ENCODE data around the gene GNPDA1. TPM values are rescaled to one million over a fixed set of nuclear protein-coding genes. Genes with fewer than 3 reads are reported as not detected.
A peak's percentile ranks its signal among the peaks of the same experiment; 100 is the strongest.

The GNPDA1 gene
- polyA plus RNA-seq, 1 of the 3 experiments (the other 2 are of a cell fraction): 23.9 TPM

DNA sequence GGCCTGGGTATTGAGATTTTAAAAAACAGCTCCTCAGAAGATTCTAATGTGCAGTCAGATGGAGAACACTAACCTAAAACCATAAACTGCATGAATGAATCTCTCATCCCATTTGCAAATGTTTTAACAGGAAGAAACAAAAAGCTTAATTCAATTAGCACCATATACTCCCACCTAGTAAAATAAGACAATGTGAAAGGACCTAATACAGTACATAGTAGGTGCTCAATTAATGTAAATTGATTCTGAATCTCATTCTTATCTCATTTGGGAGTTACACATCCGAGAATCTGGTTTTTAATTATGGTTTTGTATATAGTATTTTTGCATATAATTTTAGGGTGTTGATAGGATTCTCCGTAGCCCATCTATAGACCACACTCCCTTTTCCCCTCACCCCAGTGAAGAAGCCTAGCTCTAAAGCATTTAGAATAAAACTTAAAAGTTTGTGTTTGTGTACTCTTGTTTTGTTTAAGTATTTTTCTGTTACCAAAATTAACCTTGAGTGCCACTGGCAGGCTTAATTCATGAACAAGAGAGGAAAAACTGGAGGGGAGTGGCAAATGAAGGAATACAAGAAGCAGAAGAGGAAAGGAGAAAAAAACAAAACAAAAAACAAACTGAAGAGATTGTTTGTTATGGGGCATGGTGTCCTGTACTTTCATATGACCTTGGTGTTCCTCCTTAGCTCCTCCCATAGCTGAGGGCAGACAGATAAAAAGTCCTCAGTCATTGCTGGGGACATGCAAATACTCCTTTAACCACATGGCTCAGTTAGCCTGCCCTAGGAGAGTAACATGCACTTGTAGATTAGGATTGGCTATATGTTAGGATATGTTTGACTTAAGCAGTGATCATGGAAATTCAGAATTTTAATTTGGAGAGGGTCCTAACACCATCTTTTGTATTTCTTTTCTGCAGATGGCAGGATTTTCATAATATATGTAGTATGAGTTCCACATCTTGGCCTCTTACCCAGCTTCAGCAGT, 42.8 kb downstream of the GNPDA1 start:
- peak overlapping the region; percentile 83 for H3K4me2 ChIP-seq
- POLR2A ChIA-PET: interaction anchor here (0.9 to 1.7 kb wide), 4 partner anchors 9 to 289 kb away, joined by 3 to 5 read pairs (median 5); partner anchors contain the start of gene ARAP3
- no peaks in the 10 kb centered on the region for H3K9me3 ChIP-seq
- peak overlapping the region; percentile 93 for H3K9ac ChIP-seq
- H3K4me3 ChIP-seq (ENCODE audit: low read depth in 2 of 2, low read length in 1 of 2): peak overlapping the region; percentile 81 to 85
- CTCF ChIA-PET: interaction anchor here (0.7 to 7.8 kb wide), 27 partner anchors 8 to 636 kb away, joined by 3 to 99 read pairs (median 6); partner anchors contain the start of genes DIAPH1, PCDH1 and PCDH12
- no peak for DNase-seq
- peaks cover 9 to 13% of the 10 kb centered on the region in 2 experiments; a peak in 3 of 4 replicates for H3K4me1 ChIP-seq (ENCODE audit: control insufficient read depth in 1 of 2, insufficient read depth in 2 of 2, low read depth in 1 of 2, low read length in 1 of 2)
- peak overlapping the region; percentile 84 to 90 for H3K27ac ChIP-seq (ENCODE audit: low read depth in 2 of 2, low read length in 1 of 2)
- peaks cover 20 to 30% of the 10 kb centered on the region in 2 experiments for H3K36me3 ChIP-seq (replicated peaks in 1 of 2; ENCODE audit: control insufficient read depth in 1 of 2, insufficient read depth in 2 of 2, low read length in 1 of 2)
- H3K27me3 ChIP-seq (ENCODE audit: insufficient read depth): no peaks in the 10 kb centered on the region
- H3K79me2 ChIP-seq (ENCODE audit: insufficient read depth): peaks cover 55% of the 10 kb centered on the region
- 52% methylated on average over 2 of the region's 2 CpGs for WGBS (ENCODE audit: low lambda C conversion rate)
- TF ChIP-seq GABPA (IDR thresholded peaks at IDR 0.05; ENCODE audit: low read depth): no peak
- H4K20me1 ChIP-seq (ENCODE audit: insufficient read depth): no peaks in the 10 kb centered on the region
- H3F3A ChIP-seq (replicated peaks; ENCODE audit: insufficient read depth): peaks cover 21% of the 10 kb centered on the region
- H3K9me2 ChIP-seq: no peaks in the 10 kb centered on the region
- H2AFZ ChIP-seq (ENCODE audit: low read depth): peak overlapping the region; percentile 70

DNA sequence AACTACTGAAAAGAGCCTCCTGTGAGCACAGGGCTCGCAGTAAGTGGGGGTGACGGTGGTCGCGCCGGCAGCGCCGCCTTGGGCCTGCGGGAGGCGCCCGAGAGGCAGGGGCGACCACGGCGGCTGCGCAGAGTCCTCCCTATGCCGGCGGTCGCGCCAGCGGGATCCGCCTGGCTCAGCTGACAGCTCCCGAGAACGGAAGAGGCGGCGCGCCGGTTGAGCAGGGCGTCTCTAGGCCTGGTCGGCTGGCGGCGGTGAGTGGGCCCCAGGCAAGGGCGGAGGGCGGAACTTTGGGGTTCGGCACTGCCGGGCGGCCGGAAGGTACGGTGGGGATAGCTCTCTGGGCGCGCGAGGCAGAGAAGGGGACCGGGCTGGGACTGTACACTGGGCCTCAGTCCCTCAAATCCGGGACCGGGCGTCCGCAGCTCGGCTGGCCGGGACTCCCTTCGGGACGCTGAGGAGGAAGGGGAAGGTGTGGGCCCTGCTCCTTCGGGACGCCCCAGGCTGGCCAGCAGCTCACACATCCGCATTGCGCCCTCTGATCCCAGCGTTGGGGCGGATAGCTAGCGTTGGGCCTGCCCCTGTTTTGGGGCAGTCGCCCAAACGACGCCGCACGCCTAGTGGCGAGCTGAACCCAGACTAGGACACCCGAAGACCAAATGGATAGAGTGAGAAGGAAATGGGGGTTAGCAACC, 43.8 kb downstream of the GNPDA1 start, which contains the start of gene RNF14:
Gene RNF14 (plus strand): TSS at position 192 of the 695 bp plus-strand sequence. CDS start 4,484 bp downstream, outside the sequence.
- Histone ChIP-seq H3K9ac (peak within 1 kb of the TSS; percentile 93), H3K4me1 (ENCODE audit: control insufficient read depth in 1 of 2, insufficient read depth in 2 of 2, low read depth in 1 of 2, low read length in 1 of 2) (peaks cover 7 to 13% of the 10 kb centered on the region in 2 experiments; a peak in 3 of 4 replicates), H3K36me3 (replicated peaks in 1 of 2; ENCODE audit: control insufficient read depth in 1 of 2, insufficient read depth in 2 of 2, low read length in 1 of 2) (peaks cover 10 to 21% of the 10 kb centered on the region in 2 experiments), H3K4me2 (peak within 1 kb of the TSS; percentile 83), H3K9me3 (no peaks in the 10 kb centered on the region), H3K27me3 (ENCODE audit: insufficient read depth) (no peaks in the 10 kb centered on the region), H3F3A (replicated peaks; ENCODE audit: insufficient read depth) (peaks cover 16% of the 10 kb centered on the region), H4K20me1 (ENCODE audit: insufficient read depth) (no peaks in the 10 kb centered on the region), H3K79me2 (ENCODE audit: insufficient read depth) (peaks cover 45% of the 10 kb centered on the region), H3K4me3 (ENCODE audit: low read depth in 2 of 2, low read length in 1 of 2) (peak within 1 kb of the TSS; percentile 81 to 85), H3K27ac (ENCODE audit: low read depth in 2 of 2, low read length in 1 of 2) (peak within 1 kb of the TSS; percentile 84 to 90), H2AFZ (ENCODE audit: low read depth) (peak within 1 kb of the TSS; percentile 98), H3K9me2 (no peaks in the 10 kb centered on the region)
- ChIA-PET CTCF (interaction anchor here (0.7 to 7.8 kb wide), 45 partner anchors 9 to 637 kb away, joined by 3 to 99 read pairs (median 4); partner anchors contain the start of genes ARAP3, DIAPH1, FCHSD1 and PCDH1), POLR2A (interaction anchor here (0.6 to 1.7 kb wide), 7 partner anchors 8 to 288 kb away, joined by 3 to 7 read pairs (median 5); partner anchors contain the start of genes ARAP3 and GNPDA1)
- 0% methylated on average over 11 of the region's 63 CpGs for WGBS (ENCODE audit: low lambda C conversion rate)
- DNase-seq: peak; percentile 97
- TF ChIP-seq CHD2 (IDR thresholded peaks at IDR 0.05; ENCODE audit: low read length, partially characterized antibody): peak; percentile 7
- peak; percentile 55; the same call in 1 of the 2 replicates for TF ChIP-seq YY1 (IDR thresholded peaks at IDR 0.05; ENCODE audit: low read depth)
- TF ChIP-seq, protein P1, sequence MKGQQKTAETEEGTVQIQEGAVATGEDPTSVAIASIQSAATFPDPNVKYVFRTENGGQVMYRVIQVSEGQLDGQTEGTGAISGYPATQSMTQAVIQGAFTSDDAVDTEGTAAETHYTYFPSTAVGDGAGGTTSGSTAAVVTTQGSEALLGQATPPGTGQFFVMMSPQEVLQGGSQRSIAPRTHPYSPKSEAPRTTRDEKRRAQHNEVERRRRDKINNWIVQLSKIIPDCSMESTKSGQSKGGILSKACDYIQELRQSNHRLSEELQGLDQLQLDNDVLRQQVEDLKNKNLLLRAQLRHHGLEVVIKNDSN (IDR thresholded peaks at IDR 0.05; ENCODE audit: borderline replicate concordance, low read depth): peak; percentile 64; the same call in 1 of the 2 replicates
- no peak for TF ChIP-seq MEF2A (IDR thresholded peaks at IDR 0.05; ENCODE audit: borderline replicate concordance, low read depth)
- TF ChIP-seq, protein P2, sequence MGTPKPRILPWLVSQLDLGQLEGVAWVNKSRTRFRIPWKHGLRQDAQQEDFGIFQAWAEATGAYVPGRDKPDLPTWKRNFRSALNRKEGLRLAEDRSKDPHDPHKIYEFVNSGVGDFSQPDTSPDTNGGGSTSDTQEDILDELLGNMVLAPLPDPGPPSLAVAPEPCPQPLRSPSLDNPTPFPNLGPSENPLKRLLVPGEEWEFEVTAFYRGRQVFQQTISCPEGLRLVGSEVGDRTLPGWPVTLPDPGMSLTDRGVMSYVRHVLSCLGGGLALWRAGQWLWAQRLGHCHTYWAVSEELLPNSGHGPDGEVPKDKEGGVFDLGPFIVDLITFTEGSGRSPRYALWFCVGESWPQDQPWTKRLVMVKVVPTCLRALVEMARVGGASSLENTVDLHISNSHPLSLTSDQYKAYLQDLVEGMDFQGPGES (IDR thresholded peaks at IDR 0.05; ENCODE audit: low read depth, low read length): no peak
- TF ChIP-seq, protein P3, sequence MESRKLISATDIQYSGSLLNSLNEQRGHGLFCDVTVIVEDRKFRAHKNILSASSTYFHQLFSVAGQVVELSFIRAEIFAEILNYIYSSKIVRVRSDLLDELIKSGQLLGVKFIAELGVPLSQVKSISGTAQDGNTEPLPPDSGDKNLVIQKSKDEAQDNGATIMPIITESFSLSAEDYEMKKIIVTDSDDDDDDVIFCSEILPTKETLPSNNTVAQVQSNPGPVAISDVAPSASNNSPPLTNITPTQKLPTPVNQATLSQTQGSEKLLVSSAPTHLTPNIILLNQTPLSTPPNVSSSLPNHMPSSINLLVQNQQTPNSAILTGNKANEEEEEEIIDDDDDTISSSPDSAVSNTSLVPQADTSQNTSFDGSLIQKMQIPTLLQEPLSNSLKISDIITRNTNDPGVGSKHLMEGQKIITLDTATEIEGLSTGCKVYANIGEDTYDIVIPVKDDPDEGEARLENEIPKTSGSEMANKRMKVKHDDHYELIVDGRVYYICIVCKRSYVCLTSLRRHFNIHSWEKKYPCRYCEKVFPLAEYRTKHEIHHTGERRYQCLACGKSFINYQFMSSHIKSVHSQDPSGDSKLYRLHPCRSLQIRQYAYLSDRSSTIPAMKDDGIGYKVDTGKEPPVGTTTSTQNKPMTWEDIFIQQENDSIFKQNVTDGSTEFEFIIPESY (IDR thresholded peaks at IDR 0.05; ENCODE audit: borderline replicate concordance, low read depth): 0 out of 2 replicates have a peak, but pooled peaks have one; percentile 6
- no peak for TF ChIP-seq EZH2phosphoT487 (IDR thresholded peaks at IDR 0.05; ENCODE audit: borderline replicate concordance, low read depth)
- TF ChIP-seq PBX3 (IDR thresholded peaks at IDR 0.05): peak; percentile 32; the same call in 1 of the 2 replicates
- no peak; the same call in 1 of the 2 replicates for TF ChIP-seq TCF12 (IDR thresholded peaks at IDR 0.05)
- peak; percentile 89 for TF ChIP-seq POLR2AphosphoS5 (IDR thresholded peaks at IDR 0.05; ENCODE audit: low read depth, low read length)
- TF ChIP-seq CTCF (IDR thresholded peaks at IDR 0.05): peak; percentile 79
- TF ChIP-seq, protein P4, sequence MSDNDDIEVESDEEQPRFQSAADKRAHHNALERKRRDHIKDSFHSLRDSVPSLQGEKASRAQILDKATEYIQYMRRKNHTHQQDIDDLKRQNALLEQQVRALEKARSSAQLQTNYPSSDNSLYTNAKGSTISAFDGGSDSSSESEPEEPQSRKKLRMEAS (IDR thresholded peaks at IDR 0.05; ENCODE audit: low read depth): peak; percentile 83
- TF ChIP-seq FOSL2 (IDR thresholded peaks at IDR 0.05; ENCODE audit: borderline replicate concordance, low read depth): 0 out of 2 replicates have a peak, but pooled peaks have one; percentile 5
- TF ChIP-seq FOXJ3 (CRISPR knock-in tag; IDR thresholded peaks at IDR 0.05): no peak

Data from SK-N-SH (cell line).